BJ (cell line): ENCODE results near the gene ATXN2L. TPM values are rescaled to one million over a fixed set of nuclear protein-coding genes. Genes with fewer than 3 reads are reported as not detected.

Experiments used
- CTCF ChIA-PET: fragments of 350-600 bp; formaldehyde crosslinking; extraction: SDS; loops from one replicate; lab custom pipeline; 2021; ENCODE audit warnings: antibody characterized with exemption, inconsistent platforms; lab: Yijun Ruan, JAX
- POLR2A ChIA-PET: fragments of 300-600 bp; sonication (Branson Sonifier 250); formaldehyde crosslinking; extraction: SDS; loops from one replicate; lab custom pipeline; 2021; ENCODE audit warnings: antibody characterized with exemption; lab: Charles Lee
- DNase-seq: peaks from one replicate; pipeline ENCODE4 v3.0.0-alpha.2; 2011; ENCODE audit warnings: low read depth
- H3K27me3 ChIP-seq: 2 replicates; pipeline ENCODE4 v1.6.0; 2011; ENCODE audit warnings: low read length; ENCODE audit not compliant: control insufficient read depth, insufficient read depth
- H3K36me3 ChIP-seq: 2 replicates; pipeline ENCODE4 v1.5.1; 2011; ENCODE audit warnings: low read length; ENCODE audit not compliant: control insufficient read depth, insufficient read depth
- H3K4me3 ChIP-seq: 2 replicates; pipeline ENCODE4 v1.5.1; 2011; ENCODE audit warnings: low read depth, mild to moderate bottlenecking, control low read depth, low read length
- polyA plus RNA-seq: library from polyadenylated mRNA; depleted of rRNA; stranded (reverse); fragments of >200 nt; gene quantifications from 2 replicates; pipeline ENCODE4 v1.2.3, GENCODE V29; 2011
- TF ChIP-seq, protein P1 (sequence below): IDR thresholded peaks from 2 replicates; pipeline ENCODE4 v1.5.1; 2011; ENCODE audit warnings: low read depth, mild to moderate bottlenecking, control low read depth, inconsistent platforms, low read length, moderate library complexity; ENCODE audit not compliant: insufficient read depth

The ATXN2L gene
- polyA plus RNA-seq, 1 experiment = 19.9 TPM

DNA sequence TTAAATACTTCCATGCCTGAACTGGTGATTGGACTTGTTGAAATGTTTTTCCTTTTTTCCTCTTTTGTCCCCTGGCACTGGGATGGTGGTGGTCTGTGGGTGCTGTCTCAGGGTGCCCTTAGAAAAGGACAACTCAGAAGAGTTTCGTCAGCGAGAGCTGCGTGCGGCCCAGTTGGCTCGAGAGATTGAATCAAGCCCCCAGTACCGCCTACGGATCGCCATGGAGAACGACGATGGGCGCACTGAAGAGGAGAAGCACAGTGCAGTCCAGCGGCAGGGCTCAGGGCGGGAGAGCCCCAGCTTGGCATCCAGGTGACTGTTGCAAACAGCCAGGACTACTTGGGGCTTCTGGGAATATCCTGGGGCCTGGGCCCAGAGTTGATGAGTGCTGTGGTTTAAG is 6.9 kb downstream of the ATXN2L start:
- TF ChIP-seq, protein P1, sequence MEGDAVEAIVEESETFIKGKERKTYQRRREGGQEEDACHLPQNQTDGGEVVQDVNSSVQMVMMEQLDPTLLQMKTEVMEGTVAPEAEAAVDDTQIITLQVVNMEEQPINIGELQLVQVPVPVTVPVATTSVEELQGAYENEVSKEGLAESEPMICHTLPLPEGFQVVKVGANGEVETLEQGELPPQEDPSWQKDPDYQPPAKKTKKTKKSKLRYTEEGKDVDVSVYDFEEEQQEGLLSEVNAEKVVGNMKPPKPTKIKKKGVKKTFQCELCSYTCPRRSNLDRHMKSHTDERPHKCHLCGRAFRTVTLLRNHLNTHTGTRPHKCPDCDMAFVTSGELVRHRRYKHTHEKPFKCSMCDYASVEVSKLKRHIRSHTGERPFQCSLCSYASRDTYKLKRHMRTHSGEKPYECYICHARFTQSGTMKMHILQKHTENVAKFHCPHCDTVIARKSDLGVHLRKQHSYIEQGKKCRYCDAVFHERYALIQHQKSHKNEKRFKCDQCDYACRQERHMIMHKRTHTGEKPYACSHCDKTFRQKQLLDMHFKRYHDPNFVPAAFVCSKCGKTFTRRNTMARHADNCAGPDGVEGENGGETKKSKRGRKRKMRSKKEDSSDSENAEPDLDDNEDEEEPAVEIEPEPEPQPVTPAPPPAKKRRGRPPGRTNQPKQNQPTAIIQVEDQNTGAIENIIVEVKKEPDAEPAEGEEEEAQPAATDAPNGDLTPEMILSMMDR = no peak
- CTCF ChIA-PET = interaction anchor here (1.5 kb wide), 1 partner anchor 16 kb away, joined by 5 read pairs; the partner anchor contains the start of gene TUFM
- no peak for DNase-seq
- Histone ChIP-seq H3K27me3 (no peaks in the 10 kb centered on the region), H3K36me3 (peaks cover 53% of the 10 kb centered on the region), H3K4me3 (no peak overlapping the region)
- POLR2A ChIA-PET = no interaction called here

DNA sequence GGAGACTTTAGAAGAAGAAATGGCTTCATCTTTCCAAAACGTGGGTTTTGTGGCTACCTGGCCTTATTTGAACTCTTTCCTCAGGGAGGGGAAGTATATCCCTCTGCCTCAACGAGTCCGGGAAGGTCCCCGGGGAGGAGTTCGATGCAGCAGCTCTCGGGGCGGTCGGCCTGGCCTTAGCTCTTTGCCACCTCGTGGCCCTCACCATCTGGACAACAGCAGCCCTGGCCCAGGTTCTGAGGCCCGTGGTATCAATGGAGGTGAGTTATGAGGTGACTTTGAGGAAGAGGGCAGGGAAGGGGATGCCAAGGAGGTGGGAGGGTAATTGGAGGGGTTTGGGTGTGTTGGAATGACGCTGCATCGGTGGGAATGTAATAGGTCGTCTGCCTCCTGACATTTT is 7.7 kb downstream of the ATXN2L start:
- peaks cover 59% of the 10 kb centered on the region for H3K36me3 ChIP-seq
- no peak for DNase-seq
- POLR2A ChIA-PET = no interaction called here
- no peaks in the 10 kb centered on the region for H3K27me3 ChIP-seq
- TF ChIP-seq, protein P1 = no peak
- CTCF ChIA-PET = no interaction called here
- no peak overlapping the region for H3K4me3 ChIP-seq

DNA sequence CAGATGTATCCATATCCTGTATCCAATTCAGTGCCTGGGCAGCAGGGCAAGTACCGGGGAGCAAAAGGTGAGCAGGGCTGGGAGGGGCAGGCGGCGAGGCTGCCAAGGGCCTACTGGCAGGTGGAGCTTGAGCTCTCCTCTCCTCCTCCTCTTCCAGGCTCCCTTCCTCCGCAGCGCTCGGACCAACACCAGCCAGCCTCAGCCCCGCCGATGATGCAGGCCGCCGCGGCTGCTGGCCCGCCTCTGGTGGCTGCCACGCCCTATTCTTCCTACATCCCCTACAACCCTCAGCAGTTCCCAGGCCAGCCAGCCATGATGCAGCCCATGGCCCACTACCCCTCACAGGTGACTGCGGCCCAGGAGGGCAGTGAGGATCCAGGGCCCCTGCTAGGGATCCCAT is 11.6 kb downstream of the ATXN2L start:
- Histone ChIP-seq H3K4me3 (no peak overlapping the region), H3K27me3 (no peaks in the 10 kb centered on the region), H3K36me3 (peaks cover 64% of the 10 kb centered on the region)
- no peak for DNase-seq
- ChIA-PET POLR2A (no interaction called here), CTCF (no interaction called here)
- TF ChIP-seq, protein P1 = no peak

DNA sequence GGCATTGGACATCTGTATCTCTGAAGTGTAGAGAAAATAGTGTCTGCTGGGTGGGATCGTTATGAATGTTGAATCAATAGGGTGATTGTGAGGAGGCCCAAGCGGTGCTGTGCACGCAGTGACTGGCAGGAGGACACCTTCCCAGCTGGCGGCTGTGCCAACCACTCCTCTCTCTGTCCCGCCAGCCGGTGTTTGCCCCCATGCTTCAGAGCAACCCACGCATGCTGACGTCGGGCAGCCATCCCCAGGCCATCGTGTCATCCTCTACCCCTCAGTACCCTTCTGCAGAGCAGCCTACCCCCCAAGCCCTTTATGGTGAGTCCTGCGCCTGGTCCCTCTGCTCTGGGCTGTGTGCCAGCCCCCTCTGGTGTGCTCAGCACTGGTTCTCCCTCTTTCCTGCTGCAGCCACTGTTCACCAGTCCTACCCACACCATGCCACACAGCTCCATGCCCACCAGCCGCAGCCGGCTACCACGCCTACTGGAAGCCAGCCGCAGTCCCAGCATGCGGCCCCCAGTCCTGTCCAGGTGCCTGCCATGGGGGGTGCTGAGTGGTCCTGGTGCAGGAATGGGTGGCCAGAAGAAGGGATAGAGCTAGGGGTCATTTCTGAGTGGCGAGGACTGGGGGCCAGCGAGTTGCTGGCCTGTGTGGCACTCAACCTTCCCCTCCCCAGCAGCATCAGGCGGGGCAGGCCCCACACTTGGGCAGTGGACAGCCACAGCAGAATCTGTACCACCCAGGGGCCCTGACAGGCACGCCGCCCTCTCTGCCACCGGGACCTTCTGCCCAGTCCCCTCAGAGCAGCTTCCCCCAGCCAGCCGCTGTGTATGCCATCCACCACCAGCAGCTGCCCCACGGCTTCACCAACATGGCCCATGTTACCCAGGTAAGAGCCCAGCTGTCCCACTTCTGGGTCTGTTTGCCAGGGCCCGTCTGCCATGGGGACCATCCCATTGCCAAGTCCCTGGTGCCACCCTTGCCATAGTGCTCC is 12.4 kb downstream of the ATXN2L start:
- H3K36me3 ChIP-seq = peaks cover 57% of the 10 kb centered on the region
- TF ChIP-seq, protein P1 = no peak
- no peak overlapping the region for H3K4me3 ChIP-seq
- CTCF ChIA-PET = no interaction called here
- POLR2A ChIA-PET = no interaction called here
- H3K27me3 ChIP-seq = no peaks in the 10 kb centered on the region
- no peak for DNase-seq
